Measurements from ENCODE around the gene NACC2.
"Not testable (repeated sequence)": the region's sequence is repeated elsewhere in the genome, so short reads cannot be mapped to it uniquely, and the experiment has no call there.

NACC2 gene

DNA sequence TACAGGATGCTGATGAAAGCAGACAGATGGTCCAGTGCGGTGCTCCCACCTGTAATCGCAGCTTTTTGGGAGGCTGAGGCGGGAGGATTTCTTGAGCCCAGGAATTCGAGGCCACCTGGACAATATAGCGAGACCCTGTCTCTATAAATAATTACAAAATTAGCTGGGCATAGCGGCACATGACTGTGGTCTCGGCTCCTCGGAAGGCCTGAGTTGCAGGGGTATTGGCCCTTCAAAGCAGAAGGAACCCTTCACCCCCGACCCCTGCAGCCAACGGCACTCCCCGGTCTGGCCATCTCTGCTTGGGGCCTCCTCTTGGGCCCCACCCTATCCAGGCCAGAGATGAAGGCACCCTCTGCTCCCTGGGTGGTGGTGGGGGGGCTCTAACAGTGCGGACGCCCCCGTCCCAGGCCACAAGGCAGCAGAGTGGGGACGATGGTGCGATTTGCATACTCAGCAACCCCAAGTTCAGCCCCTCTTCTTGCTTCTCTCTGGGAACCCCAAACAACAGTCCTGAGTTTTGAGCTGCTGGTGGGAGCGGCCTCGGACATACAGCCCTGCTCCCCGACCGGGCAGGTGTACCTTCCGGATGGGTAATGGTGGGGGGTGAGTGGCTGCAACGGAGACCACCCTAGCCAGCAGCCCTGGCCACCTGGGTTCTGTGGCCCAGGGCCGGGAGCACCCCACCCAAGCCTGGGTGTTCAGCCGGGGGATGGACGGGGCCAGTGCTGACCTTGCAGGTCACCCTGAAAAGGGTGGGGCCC is 50.7 kb downstream of the NACC2 start:
- ATAC-seq: no peak

DNA sequence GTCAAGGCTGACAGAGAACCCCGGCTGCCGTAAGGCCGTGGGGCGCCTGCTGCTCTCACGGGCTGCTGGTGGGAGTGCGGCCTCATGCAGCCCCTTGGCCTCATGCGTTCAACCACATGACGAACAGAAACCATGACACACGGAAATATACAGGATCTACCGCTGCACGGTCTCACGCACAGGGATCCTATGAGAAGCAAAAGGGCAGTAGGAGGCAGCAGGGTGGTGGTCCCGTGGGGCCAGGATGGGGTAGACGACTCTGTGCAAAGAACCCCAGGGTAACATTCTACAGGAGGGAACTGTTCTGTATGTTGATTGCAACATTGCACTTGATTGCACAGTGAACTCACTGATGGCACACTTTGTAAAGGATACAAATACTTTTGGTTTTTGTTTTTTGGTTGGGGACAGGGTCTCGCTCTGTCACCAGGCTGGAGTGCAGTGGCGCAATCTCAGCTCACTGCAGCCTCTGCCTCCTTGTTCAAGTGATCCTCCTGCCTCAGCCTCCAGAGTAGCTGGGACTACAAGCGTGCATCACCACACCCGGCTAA is 51.6 kb downstream of the NACC2 start:
- no peak for ATAC-seq

DNA sequence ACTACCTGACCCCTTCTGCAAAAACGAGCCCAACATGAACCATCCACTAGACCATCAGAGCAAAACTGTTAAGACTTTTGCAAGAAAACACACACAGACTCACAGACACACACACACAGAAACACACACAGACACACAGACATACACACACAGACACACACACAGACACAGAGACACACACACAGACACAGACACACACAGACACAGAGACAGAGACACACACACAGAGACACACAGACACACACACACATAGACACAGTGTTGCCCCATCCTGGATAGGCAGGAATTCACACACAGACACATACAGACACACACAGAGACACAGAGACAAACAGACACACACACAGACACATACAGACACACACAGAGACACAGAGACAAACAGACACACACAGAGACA is 52.5 kb downstream of the NACC2 start:
- ATAC-seq: no peak

DNA sequence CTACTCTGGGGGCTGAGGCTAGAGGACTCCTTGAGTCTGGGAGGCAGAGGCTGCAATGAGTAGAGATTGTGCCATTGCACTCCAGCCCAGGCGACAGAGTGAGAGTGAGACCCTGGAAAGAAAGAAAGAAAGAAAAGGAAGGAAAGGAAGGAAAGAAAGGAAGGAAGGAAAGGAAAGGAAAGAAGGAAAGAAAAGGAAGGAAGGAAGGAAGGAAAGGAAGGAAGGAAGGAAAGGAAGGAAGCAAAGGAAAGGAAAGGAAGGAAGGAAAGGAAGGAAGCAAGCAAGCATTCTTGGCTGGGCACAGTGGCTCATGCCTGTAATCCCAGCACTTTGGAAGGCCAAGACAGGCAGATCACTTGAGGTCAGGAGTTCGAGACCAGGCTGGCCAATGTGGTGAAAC is 54.2 kb downstream of the NACC2 start:
- ATAC-seq: not testable (repeated sequence)

DNA sequence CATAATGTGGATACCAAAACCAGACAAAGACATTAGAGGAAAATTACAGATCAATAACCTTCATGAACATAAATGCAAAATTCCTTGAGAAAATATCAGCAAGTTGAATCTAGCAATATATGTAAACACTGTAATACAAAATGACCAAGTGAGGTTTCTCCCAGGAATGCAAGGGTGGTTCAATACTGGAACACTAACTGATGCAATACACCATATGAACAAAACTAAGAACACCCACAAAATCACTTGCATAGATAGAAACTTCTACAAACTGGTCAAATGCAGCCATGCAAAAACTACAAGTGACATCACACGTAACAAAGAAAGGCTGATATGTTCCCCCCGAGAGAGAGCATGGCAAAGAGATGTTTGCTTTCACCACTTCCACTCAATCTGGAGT is 55.6 kb downstream of the NACC2 start:
- no peak for ATAC-seq

DNA sequence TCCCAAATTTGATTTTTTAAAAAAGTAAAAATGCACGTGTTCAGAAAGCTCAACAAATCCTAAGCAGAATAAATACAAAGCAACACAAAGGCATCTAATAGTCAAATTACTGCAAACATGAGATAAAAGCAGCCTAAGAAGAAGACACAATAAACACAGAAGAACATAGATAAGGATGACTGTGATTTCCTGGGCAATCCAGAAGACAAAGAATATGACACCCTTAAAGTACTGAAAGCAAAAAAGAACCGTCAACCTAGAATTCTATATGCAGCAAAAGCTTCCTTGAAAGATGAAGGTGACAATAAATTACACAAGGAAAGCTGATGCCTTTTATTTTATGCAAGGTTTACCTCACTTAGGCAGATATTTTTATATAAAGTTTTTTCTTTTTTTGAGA is 58.2 kb downstream of the NACC2 start:
- ATAC-seq: no peak

DNA sequence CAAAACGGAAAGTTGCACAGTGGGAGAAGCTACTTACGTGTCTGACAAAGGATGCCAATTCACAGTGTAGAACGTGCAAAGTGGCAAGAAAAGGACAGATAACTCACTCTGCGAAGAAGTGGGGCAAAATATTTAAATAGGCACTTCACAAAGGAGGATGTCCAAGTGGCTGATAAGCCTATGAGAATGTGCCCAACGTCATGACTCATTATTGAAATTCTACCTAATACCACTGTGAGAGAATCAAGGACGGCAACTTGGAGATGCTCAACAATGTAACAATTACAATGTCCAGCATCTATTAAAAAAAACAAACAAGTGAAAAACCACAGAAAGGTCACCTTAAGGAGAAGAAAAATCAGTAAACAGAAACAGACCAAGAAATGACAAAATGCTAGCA is 59.0 kb downstream of the NACC2 start:
- ATAC-seq: no peak

DNA sequence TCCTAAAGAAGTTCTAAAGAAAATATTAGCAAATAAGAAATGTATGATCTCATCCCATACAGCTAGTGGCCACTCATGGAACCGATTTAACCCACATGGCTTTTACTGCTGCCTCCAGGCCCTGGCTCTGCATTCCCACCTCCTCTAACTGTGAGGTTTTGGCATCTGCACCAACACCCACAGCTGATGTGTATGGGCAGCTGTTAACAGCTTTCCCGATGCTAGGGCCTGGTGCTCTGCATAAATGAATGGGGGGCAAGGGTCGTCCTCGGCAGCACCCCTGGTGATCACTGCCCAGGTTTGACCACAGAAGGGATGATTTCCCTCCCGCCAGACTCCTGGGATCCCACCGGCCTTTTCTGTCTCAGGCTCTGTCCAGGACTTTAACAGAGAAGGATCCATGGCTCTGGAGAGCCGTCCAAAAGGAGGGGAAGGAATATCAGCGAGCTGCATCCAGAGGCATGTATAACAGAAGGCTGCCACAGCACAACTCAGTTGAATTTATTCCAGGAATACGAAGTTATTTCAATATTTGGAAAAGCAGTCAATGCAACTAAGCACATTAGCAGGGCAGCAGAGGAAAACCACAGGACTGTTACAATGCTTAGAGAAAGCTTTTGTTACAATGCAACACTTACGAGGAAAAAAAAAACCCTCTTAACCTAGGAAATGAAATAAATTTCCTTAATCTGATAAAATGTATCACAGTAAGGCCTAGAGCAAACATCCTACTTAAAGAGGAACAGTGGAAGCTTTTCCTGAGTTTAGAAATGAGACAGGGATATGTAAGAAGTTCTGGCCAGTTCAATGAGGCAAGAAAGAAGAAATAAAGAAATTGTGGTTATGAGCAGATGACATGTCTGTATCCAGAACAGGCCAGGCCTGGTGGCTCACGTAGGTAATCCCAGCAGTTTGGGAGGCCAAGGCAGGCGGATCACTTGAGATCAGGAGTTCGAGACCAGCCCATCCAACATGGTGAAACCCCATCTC is 63.1 kb downstream of the NACC2 start:
- no peak for ATAC-seq

DNA sequence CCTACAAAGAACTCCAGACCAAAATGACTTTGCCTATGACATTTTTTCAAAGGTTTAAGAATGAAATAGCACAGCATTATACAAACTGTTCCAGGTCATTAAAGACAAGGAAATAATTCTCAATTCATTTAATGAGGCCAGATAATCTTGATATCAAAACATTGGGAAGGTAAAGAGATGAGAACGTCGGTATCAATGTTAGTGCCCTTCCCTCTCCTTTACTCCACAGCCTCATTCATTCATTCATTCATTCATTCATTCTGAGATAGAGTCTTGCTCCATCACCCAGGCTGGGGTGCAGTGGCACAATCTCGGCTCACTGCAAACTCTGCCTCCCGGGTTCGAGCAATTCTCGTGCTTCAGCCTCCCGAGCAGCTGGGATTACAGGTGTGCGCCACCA is 64.0 kb downstream of the NACC2 start:
- no peak for ATAC-seq

DNA sequence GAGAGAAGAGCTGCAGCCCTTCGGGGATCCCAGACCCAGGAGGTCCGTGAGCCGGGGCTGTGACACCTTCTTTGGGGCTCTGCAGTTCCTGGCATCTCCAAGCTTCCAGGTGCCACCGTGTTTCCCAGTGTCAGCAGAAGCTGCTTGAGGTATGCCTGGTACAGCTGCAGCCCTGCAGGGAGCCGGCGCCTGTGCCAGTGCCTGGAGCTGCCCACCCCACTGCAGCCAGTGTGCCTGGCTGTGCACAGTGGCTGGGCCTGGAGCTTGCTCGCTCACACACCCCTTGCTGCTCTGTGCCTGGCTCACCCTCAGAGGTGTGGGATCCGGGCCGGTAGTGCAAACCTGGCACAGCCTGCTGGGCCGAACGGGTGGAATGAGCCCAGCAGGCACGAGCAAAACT is 65.5 kb downstream of the NACC2 start:
- no peak for ATAC-seq

DNA sequence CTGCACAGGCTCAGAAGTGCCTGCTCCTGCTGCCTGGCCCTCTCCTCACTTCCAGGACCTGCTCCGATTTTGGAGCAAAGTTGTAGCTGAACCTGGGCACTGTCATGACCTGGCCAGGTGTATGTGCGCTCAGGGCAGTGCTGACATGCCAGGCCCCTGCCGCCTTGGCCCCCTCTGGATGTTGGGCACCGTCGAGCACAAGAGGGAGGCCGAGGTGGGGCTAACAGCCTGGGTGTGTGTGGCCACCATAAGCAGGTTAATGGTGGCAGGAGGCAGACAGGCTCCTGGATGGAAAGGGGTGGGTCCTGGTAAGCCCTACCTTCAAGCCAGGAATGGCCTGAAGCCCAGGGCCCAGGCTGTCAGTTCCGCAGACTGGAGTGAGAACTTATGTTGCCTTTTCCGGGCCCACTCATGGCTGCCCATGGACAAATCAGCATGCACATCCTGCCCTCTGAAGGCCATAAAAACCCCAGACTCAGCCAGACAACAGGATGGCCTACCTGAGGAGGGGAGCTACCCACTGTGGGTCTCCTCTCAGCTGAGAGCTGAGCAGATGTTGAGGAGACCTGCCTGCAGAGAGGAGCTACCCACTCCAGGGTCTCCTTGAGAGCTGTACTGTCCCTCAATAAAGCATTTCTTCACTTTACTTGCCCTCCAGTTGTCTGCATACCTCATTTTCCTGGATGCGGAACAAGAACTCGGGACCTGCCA is 66.2 kb downstream of the NACC2 start:
- no peak for ATAC-seq

DNA sequence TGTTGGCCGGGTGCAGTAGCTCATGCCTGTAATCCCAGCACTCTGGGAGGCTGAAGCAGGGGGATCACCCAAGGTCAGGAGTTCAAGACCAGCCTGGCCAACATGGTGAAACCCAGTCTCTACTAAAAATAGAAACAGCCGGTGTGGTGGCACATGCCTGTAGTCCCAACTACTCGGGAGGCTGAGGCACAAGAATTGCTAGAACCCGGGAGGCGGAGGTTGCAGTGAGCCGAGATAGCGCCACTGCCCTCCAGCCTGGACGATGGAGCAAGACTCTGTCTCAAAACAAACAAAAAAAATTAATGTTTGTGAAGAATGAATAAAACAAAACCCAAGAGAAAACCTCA is 68.2 kb downstream of the NACC2 start:
- not testable (repeated sequence) for ATAC-seq

DNA sequence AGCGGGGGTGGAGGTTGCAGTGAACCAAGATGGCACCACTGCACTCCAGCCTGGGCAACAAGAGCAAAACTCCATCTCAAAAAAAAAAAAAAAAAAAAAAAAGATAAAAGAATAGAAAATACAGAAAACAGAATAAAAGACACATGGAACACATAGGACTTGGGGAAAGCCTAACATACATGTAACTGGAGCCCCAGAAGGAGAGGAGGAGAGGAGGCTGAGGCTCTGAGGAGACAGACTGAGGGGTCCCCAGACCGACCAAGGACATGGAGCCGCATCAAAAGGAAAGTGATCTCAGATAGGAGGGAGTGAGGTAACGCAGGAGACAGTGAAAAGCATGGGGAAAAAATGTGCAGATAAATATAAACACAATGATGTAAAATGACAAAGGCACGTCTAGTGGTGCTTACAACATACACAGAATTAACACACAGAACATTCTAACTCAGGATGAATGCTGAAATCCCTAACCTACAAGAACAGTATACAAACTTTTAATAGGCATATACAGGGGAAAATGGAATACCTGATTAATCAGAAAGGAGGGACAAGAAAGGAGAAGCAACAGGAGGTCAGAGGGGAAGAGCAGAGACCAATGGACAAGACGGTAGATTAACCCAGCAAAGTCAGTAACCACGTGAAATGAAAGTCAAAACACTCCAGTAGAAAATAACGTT is 68.7 kb downstream of the NACC2 start:
- ATAC-seq: no peak

DNA sequence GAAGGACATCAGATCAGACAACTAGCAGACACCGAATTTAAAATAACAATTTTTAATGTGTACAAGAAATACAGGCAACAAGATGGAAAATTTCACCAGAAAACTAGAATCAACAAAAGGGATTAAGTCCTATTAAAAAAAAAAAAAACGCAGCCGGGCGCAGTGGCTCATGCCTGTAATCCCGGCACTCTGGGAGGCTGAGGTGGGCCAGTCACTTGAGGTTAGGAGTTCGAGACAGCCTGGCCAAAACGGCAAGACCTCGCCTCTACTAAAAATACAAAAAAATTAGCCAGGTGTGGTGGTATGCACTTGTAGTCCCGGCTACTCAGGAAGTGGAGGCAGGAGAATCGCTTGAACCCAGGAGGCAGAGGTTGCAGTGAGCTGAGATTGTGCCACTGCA is 69.6 kb downstream of the NACC2 start:
- ATAC-seq: no peak

DNA sequence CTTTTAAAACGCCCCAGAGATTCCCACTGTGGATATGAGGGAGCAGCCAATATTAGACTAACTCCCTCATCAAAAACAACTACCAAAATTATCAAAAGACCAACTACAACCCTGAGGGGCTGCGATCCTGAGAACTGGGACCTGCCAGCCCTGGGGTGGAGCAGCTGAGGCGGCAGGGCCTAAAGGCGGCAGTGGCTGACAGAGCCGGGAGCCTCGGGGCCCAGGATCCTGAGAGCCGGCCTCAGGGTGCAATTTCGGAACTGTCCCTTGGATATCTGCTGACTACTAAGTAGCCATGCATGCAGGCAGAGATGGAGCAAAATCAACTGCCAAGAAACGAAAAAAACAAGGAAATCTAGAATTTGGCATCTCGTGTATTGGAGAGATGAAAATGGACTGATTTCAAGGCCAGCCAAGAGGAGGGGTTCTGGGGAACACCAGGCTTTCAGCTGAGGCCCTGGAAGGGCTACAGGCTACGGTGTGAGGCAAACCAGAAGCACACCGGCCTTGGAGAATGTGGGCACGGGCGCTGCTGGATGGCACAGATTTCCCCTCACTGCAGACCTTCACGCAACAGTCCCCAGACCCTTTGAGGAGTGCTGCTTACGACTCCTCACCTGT is 70.3 kb downstream of the NACC2 start:
- no peak for ATAC-seq

DNA sequence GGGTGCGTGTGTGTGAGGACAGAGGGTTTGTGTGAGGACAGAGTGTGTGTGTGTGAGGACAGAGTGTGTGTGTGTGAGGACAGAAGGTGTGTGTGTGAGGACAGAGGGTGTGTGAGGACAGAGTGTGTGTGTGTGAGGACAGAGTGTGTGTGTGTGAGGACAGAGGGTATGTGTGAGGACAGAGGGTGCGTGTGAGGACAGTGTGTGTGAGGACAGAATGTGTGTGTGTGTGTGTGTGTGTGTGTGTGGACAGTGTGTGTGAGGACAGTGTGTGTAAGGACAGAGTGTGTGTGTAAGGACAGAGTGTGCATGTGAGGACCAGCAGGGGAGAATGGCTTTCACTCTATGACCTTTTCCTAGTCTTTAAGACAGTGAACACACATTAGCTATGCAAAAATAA is 70.8 kb downstream of the NACC2 start:
- ATAC-seq: no peak

DNA sequence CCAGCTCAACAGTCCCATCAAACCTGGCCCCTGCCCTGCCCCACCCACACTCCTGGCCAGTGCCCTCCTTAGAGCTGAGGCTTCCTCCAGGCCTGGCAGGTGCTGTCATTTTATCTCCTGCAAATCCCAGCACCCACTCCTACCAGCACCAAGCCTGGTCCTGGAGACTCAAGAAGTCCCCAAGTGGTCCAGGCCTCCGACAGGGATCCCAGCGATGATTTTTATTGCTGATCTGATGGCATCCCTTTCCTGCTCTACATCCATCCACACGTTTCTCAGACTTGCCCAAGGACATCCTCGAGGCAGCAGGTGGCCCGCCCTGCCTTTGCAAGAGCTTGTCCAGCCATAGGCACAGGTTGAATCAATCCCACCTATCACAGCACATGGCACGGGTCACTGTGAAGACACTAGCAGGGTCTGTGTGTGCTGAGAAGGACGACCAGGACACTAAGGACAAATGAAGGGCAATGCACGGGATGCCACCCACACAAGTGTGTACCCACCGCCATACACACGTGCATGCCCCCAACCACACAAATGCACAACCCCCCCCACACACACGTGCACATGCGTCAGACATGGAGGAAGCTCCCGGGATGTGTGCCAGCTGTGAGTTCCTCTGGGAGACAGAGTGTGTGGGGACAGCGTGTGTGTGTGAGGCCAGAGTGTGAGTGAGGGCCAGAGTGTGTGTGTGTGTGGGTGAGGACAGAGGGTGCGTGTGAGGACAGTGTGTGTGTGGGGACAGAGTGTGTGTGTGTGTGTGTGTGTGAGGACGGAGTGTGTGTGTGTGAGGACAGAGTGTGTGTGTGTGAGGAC is 71.5 kb downstream of the NACC2 start:
- no peak for ATAC-seq

DNA sequence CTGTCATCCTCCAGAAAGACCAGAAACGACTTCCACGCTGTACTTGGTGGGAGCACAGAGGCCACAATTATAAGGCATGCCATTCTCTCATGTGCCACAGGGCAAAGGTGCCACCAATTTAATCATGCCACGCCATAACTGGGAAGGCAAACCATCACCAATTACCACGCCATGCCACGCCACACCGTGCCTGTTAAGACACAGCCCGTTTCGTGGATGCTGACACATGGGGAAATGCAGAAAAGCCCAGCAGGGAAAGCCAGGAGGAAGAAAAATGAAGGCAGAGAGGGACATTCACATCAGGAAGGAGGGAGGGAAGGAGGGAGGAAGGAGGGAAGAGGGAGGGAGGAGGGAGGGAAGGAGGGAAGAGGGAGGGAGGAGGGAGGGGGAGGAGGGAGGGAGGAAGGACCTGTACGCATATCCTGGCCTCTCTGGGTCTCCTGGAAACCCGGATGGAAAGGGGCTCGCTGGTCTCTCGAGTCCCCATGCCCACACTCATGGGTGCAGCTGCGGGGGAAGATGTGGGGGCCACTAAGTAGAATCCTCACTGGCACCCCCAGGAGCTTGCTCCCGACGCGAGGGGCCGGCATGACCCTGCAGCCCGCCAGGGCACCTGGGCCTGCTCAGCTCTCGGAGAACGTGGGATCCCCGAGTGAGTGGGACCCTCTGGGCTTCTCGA is 72.2 kb downstream of the NACC2 start:
- no peak for ATAC-seq

DNA sequence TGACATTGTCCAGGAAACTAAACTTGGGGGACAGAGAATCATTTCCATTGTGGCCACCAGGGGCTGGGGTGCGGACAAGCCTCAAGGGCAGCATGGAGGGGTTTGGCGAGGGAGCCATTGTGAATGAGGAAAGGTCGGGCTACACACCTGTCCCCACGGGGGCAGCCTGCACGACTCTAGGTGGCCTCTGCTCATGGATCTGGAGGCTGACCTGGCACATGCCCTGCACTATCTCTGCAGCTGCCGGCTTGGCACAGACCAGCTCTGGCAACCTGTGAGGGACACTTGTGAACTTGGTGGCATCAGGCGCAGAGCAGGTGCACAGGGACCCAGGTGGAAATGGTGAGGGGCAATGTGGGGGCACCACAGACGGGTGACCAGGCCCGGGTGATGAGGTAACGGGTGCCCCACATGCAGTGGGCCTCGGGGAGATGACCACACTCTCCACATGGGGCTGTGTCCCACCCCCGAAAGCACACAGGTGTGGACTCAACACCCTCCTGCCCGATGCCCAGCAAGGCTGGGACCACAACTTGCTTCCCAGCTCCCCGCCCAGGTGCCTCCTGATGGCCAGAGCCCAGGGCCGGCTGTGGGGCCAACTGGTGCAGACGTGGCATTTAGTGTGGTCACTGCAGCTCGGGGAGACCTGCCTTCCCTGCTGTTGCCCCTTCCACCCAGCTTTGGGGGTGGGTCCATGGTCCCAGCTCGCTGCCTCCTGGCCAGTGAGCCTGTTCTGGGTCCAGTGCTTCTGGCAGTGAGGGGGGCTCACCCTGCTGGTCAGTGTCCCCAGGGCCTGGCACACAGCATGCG is 73.0 kb downstream of the NACC2 start:
- no peak for ATAC-seq
